Activated T-cell treated with anti-CD3 and anti-CD28 coated beads, Interleukin-2, amount 50 U/mL, for 24 hours (primary cell): Measurements from ENCODE around the gene GMDS.

Source experiments
- DNase-seq: peaks from one replicate; pipeline ENCODE4 v3.0.0-alpha.2; 2020
- H3K27ac Mint-ChIP-seq: 2 replicates; pipeline ENCODE4 v1.8.0; 2020; ENCODE audit warnings: mild to moderate bottlenecking, mixed read lengths
- H3K27me3 Mint-ChIP-seq: 2 replicates; pipeline ENCODE4 v1.8.0; 2020; ENCODE audit warnings: mixed read lengths
- H3K36me3 Mint-ChIP-seq: 2 replicates; pipeline ENCODE4 v1.8.0; 2020; ENCODE audit warnings: low read depth, mixed read lengths
- H3K4me1 Mint-ChIP-seq: 2 replicates; pipeline ENCODE4 v1.8.0; 2020; ENCODE audit warnings: low read depth, mixed read lengths
- H3K4me3 Mint-ChIP-seq: 2 replicates; pipeline ENCODE4 v1.8.0; 2020; ENCODE audit warnings: mild to moderate bottlenecking, moderate library complexity, mixed read lengths
- H3K9me3 Mint-ChIP-seq: 2 replicates; pipeline ENCODE4 v1.8.0; 2020; ENCODE audit warnings: mixed read lengths

GMDS gene

GRCh38 chr6:1657771-1658165, 587.6 kb downstream of the GMDS start:
- peaks cover 2% of the 10 kb centered on the region for H3K36me3 Mint-ChIP-seq
- no peak overlapping the region for H3K4me3 Mint-ChIP-seq
- H3K9me3 Mint-ChIP-seq, result no peaks in the 10 kb centered on the region

GRCh38 chr6:1657116-1657770, 588.2 kb downstream of the GMDS start:
- no peak for DNase-seq
- H3K36me3 Mint-ChIP-seq, result peaks cover 2% of the 10 kb centered on the region
- H3K9me3 Mint-ChIP-seq, result no peaks in the 10 kb centered on the region
- no peak overlapping the region for H3K4me3 Mint-ChIP-seq
- H3K4me1 Mint-ChIP-seq, result no peaks in the 10 kb centered on the region
- no peaks in the 10 kb centered on the region for H3K27me3 Mint-ChIP-seq
- no peak overlapping the region for H3K27ac Mint-ChIP-seq

More at GRCh38 chr6:1657771-1658165, 587.6 kb downstream of the GMDS start:
- no peak for DNase-seq
- H3K4me1 Mint-ChIP-seq, result no peaks in the 10 kb centered on the region
- no peaks in the 10 kb centered on the region for H3K27me3 Mint-ChIP-seq
- no peak overlapping the region for H3K27ac Mint-ChIP-seq

GRCh38 chr6:1654054-1654453, 591.4 kb downstream of the GMDS start:
- no peaks in the 10 kb centered on the region for H3K9me3 Mint-ChIP-seq
- peaks cover 2% of the 10 kb centered on the region for H3K36me3 Mint-ChIP-seq
- H3K4me1 Mint-ChIP-seq, result no peaks in the 10 kb centered on the region
- H3K27ac Mint-ChIP-seq, result no peak overlapping the region
- H3K4me3 Mint-ChIP-seq, result no peak overlapping the region
- no peak for DNase-seq
- H3K27me3 Mint-ChIP-seq, result no peaks in the 10 kb centered on the region

GRCh38 chr6:1652842-1653241, 592.6 kb downstream of the GMDS start:
- Mint-ChIP-seq H3K9me3 (no peaks in the 10 kb centered on the region), H3K4me3 (no peak overlapping the region), H3K27me3 (no peaks in the 10 kb centered on the region), H3K36me3 (peaks cover 2% of the 10 kb centered on the region), H3K4me1 (no peaks in the 10 kb centered on the region), H3K27ac (no peak overlapping the region)
- no peak for DNase-seq

- Mint-ChIP-seq H3K9me3 (no peaks in the 10 kb centered on the region), H3K36me3 (no peaks in the 10 kb centered on the region), H3K27ac (no peak overlapping the region), H3K4me3 (no peak overlapping the region), H3K27me3 (no peaks in the 10 kb centered on the region), H3K4me1 (no peaks in the 10 kb centered on the region)
- DNase-seq, result no peak
These were observed 594.0 kb downstream of the GMDS start for GRCh38 chr6:1651362-1651761.

GRCh38 chr6:1645466-1646185, 599.8 kb downstream of the GMDS start:
- no peaks in the 10 kb centered on the region for H3K4me1 Mint-ChIP-seq
- H3K36me3 Mint-ChIP-seq, result no peaks in the 10 kb centered on the region
- no peak for DNase-seq

GRCh38 chr6:1644516-1645060, 600.8 kb downstream of the GMDS start:
- Mint-ChIP-seq H3K36me3 (no peaks in the 10 kb centered on the region), H3K27me3 (no peaks in the 10 kb centered on the region), H3K4me3 (no peak overlapping the region), H3K27ac (no peak overlapping the region), H3K9me3 (no peaks in the 10 kb centered on the region), H3K4me1 (no peaks in the 10 kb centered on the region)
- DNase-seq, result no peak

More at GRCh38 chr6:1645466-1646185, 599.8 kb downstream of the GMDS start:
- Mint-ChIP-seq H3K9me3 (no peaks in the 10 kb centered on the region), H3K4me3 (no peak overlapping the region), H3K27me3 (no peaks in the 10 kb centered on the region), H3K27ac (no peak overlapping the region)

GRCh38 chr6:1643830-1644445, 601.5 kb downstream of the GMDS start:
- Mint-ChIP-seq H3K4me1 (no peaks in the 10 kb centered on the region), H3K9me3 (no peaks in the 10 kb centered on the region), H3K27ac (no peak overlapping the region), H3K36me3 (no peaks in the 10 kb centered on the region), H3K4me3 (no peak overlapping the region), H3K27me3 (no peaks in the 10 kb centered on the region)
- DNase-seq, result no peak

- Mint-ChIP-seq H3K36me3 (no peaks in the 10 kb centered on the region), H3K4me1 (no peaks in the 10 kb centered on the region), H3K4me3 (no peak overlapping the region)
These were observed 602.3 kb downstream of the GMDS start for GRCh38 chr6:1643111-1643510.

GRCh38 chr6:1641343-1641885, 604.0 kb downstream of the GMDS start:
- no peaks in the 10 kb centered on the region for H3K36me3 Mint-ChIP-seq
- H3K27ac Mint-ChIP-seq, result no peak overlapping the region
- no peaks in the 10 kb centered on the region for H3K27me3 Mint-ChIP-seq
- no peaks in the 10 kb centered on the region for H3K4me1 Mint-ChIP-seq
- no peak for DNase-seq
- no peaks in the 10 kb centered on the region for H3K9me3 Mint-ChIP-seq
- no peak overlapping the region for H3K4me3 Mint-ChIP-seq

More at GRCh38 chr6:1643111-1643510, 602.3 kb downstream of the GMDS start:
- Mint-ChIP-seq H3K27ac (no peak overlapping the region), H3K9me3 (no peaks in the 10 kb centered on the region), H3K27me3 (no peaks in the 10 kb centered on the region)
- no peak for DNase-seq

GRCh38 chr6:1640476-1640875, 604.9 kb downstream of the GMDS start:
- DNase-seq, result no peak
- Mint-ChIP-seq H3K27ac (no peak overlapping the region), H3K27me3 (no peaks in the 10 kb centered on the region), H3K36me3 (no peaks in the 10 kb centered on the region), H3K4me1 (no peaks in the 10 kb centered on the region), H3K9me3 (no peaks in the 10 kb centered on the region), H3K4me3 (no peak overlapping the region)

GRCh38 chr6:1639430-1639829, 606.0 kb downstream of the GMDS start:
- no peak overlapping the region for H3K4me3 Mint-ChIP-seq
- H3K27me3 Mint-ChIP-seq, result peaks cover 2% of the 10 kb centered on the region
- no peaks in the 10 kb centered on the region for H3K9me3 Mint-ChIP-seq
- no peak for DNase-seq
- H3K36me3 Mint-ChIP-seq, result no peaks in the 10 kb centered on the region
- H3K4me1 Mint-ChIP-seq, result no peaks in the 10 kb centered on the region
- no peak overlapping the region for H3K27ac Mint-ChIP-seq

GRCh38 chr6:1636971-1637871, 608.2 kb downstream of the GMDS start:
- Mint-ChIP-seq H3K27ac (no peak overlapping the region), H3K36me3 (no peaks in the 10 kb centered on the region), H3K4me3 (no peak overlapping the region), H3K4me1 (no peaks in the 10 kb centered on the region), H3K9me3 (no peaks in the 10 kb centered on the region), H3K27me3 (peaks cover 11% of the 10 kb centered on the region)
- DNase-seq, result no peak

- H3K36me3 Mint-ChIP-seq, result no peaks in the 10 kb centered on the region
- no peaks in the 10 kb centered on the region for H3K9me3 Mint-ChIP-seq
- no peaks in the 10 kb centered on the region for H3K4me1 Mint-ChIP-seq
- H3K4me3 Mint-ChIP-seq, result no peak overlapping the region
- peaks cover 13% of the 10 kb centered on the region for H3K27me3 Mint-ChIP-seq
- no peak overlapping the region for H3K27ac Mint-ChIP-seq
- DNase-seq, result no peak
These were observed 609.1 kb downstream of the GMDS start for GRCh38 chr6:1636272-1636825.
